ENCODE measurements around the gene PACRG.

DNA sequence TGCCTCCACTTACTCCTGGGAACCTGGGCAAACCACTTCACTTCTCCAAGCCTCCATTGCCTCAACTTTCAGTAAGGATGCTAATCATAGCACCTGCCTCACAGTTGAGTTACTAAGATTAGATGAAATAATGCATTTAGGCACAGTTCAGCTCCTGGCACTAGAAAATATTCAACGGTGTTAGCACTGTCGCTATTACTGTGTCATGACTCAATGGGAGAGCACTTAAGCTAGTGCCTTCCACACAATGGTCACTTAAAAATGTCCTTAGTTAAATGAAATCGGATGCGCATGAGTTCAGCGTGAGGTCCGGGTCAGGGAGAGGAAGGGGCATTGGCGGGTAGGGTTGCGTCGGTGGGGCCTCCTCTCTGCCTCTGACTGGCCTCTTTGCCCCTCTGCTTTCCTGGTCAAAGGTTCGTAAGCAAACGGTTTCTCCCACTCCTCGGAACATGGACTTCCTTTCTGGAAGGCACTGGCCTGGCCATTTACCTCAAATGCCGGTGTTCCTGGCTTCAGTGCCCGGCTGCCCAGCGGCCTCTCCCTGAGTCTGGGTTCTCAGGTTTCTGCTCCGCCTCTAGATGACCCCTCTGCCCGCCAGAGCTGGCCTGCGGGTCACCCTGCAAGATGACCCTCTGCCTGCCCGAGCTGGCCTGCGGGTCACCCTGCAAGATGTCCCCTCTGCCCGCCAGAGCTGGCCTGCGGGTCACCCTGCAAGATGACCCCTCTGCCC lies 562.9 kb downstream of the PACRG start:
- TF ChIP-seq POU2F2 (IDR thresholded peaks at IDR 0.05; ENCODE audit: low read depth, low read length), result no peak
- TF ChIP-seq POLR2AphosphoS5 (IDR thresholded peaks at IDR 0.05; ENCODE audit: low read depth, low read length), result no peak

All from GM12891 (cell line).